Stimulated activated CD4-positive, alpha-beta T cell treated with anti-CD3 and anti-CD28 coated beads, TNF-alpha, amount 100 ng/mL, for 24 hours (primary cell): ENCODE data around the gene FBXO28.
A peak's percentile ranks its signal among the peaks of the same experiment; 100 is the strongest.

Experiments used
- DNase-seq, 3 experiments: peaks; one replicate each; pipeline ENCODE4 v3.0.0-alpha.2; 2020; ENCODE audit warnings: low read depth in 3 of 3

The FBXO28 gene

DNA sequence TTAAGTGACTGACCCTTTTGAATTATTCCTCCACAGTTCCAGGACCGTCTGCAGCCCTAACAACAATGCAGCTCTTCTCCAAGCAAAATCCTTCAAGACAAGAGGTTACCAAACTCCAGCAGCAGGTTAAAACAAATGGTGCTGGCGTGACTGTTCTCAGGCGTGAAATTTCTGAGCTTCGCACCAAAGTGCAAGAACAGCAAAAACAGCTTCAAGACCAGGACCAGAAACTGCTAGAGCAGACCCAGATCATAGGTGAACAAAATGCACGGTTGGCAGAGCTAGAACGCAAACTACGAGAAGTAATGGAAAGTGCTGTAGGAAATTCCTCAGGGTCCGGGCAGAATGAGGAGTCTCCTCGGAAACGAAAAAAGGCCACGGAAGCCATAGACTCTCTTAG, 43.4 kb downstream of the FBXO28 start:
- DNase-seq = no peak

DNA sequence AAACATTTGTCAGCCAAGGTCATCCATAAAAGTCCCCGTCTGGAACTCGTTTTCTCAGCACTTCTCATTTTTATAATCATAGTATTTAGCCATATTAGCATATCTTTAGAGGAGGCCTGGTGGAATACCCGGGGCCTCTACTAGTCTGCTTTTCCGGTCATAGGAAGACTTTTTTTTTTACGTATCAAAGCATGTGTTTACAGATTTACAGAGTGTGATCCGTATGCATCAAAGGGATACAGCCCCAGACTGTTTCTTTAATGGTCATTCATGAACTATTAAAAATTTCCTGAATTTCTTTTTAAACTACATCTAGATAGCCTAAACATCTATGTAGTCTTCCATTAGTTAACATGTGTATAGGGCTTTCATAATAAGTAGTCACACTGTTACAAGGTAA, 45.6 kb downstream of the FBXO28 start:
- no peak for DNase-seq

DNA sequence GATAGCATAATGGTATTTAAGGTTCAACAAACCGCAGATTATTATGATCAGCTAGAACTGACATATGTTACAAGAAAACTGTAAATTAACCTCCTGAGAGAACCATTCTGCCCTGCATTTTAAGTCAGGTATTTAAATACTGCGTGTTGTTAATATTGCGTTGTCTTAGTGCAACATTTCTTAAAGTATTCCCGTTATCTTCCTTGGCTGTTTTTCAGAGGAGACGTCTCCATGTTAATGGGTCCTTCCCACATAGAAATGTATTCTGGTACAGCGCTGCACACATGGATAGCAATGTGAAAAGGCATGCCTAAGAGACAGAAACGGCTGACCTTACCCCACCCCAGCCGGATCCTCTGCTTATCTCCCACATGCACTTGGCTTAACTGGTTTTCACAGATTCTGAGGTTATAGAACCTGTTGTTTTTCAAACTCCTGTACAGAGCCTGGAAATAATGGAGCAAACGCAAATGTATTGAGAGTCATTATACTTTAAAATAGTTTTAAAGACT, 46.3 kb downstream of the FBXO28 start:
- no peak for DNase-seq

DNA sequence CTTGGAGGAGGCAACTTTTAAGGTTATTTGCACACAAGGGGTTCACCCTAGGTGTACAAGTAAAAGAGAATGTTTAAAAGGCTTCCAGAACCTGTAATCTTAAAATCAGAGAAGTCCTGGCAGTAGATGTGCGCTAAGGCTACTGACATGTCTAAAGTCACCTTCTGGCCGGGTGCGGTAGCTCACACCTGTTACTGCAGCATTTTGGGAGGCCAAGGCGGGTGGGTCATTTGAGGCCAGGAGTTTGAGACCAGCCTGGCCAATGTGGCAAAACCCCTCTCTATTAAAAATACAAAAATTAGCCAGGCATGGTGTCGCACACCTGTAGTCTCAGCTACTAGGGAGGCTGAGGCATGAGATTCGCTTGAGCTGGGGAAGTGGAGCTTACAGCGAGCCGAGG, 48.9 kb downstream of the FBXO28 start:
- DNase-seq = no peak

DNA sequence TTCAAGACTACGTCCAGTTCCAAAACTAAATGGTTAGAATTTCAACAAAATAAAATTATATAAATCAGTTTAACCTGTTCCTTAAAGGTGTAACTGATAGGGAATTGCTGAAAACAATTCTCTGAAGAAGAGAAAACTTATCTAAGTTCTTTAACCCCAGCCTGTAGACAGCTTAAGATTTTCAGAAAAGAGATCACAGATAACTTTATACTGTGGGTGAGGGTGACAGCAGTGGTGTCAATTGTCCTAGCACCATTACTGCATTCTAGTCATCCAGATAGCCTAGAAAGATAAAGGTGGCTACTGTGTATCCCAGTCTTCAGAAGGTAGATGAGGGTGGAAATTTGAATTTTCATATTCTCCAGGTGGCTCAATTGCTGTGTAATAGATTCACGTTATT, 49.4 kb downstream of the FBXO28 start:
- no peak for DNase-seq

DNA sequence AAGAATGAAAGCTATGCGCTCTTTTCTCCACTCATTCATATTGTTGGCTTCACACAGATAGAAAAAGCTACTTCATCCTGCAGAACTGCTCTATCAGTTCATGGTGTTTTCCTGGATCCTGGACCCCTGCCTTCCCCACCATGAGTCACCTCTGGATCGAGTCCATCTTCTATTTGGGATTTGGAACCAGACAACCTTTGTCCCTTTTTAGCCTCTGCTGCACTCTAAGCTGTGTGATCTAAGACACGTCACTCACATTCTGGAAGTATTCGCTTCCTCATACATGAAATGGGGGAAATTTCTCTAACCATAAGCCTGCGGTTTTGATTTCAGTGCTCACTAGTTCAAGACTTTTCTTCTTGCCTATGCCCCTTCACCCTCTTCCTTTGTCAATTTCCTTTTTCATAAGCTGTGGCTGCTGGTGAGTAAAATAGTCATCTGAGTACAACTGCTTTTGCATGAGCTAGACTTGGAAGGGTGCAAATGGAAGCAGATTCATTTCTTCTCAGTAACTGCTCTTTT, 55.0 kb downstream of the FBXO28 start:
- no peak for DNase-seq

DNA sequence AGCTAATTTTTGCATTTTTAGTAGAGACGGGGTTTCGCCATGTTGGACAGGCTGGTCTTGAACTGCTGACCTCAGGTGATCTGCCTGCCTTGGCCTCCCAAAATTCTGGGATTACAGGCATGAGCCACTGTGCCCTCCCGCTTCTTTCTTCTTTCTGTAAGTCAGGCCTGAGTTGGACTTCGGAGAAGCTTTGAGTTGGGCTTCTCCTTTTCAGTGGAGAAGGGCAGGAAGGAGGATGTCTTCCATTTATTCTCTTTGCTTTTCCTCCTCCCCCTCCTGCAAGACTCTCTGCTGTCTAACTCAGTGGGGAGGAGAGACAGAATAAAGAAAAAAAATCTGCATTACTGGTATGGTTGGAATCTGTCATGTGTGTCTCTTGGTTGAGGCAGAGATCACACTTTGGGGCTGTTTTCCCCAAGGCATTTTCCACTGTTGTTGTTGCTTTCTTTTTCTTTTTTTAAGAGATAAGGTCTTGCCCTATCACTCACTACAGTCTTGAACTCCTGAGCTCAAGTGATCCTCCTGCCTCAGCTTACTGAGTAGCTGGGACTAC, 55.9 kb downstream of the FBXO28 start:
- no peak for DNase-seq

DNA sequence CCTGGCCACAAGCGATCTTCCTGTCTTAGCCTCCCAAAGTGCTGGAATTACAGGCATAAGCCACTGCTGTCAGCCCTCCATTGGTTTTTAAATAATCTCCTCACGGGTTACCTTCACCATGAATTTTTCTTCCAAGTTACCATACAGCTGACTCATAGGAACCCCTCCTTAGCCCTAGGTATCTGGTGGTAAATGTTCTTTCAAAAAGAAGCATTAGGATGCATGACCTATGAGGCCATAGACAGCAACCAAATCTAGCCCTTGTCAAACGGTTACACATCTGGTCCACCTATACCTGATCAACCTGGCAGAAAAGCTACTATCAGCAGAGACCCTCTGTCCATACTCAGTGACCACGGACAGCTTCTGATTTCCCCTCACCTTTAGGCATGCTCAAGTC, 56.4 kb downstream of the FBXO28 start:
- no peak for DNase-seq

DNA sequence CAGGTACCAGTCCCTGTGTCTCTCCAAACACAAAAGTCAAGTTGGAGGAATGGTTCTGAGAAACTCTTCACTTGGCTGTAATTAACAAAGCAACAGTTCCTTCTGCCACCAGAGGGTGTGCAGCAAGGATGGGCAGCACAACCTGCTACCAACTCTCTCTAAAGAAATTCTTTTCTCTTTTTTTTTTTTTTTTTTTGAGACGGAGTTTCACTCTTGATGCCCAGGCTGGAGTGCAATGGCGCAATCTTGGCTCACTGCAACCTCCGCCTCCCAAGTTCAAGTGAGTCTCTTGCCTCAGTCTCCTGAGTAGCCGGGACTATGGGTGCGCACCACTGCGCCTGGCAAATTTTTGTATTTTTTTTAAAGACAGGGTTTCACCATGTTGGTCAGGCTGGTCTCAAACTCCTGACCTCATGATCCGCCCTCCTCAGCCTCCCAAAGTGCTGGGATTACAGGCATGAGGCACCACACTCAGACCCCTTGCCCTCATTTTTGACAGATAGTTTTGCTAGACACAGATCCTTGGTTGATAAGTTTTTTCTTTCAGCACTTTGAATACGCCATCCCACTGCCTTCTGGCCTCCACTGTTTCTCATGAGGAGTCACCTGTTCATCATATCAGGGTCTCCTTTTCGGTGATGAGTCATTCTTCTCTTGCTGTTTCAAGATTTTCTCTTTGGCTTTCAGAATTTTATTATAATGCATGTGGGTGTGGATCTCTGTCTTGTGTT, 57.0 kb downstream of the FBXO28 start:
- no peak for DNase-seq

DNA sequence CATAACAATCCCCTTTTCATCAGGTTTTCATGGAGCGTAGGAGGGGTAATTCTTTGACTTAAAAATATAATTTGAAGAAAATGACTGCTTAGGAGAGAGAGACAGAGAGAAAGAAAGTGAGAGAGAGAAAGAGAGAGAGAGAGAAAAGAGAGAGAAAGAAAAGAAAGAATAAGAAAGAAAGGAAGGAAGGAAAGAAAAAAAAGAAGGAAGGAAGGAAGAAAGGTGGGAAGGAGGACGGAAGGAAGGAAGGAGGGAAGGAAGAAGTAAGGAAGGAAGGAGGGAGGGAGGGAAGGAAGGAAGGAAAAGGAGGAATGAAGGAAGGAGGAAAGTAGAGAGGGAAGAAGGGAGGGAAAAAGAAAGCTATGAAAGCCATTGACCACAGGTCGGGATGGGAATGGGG, 58.3 kb downstream of the FBXO28 start:
- no peak for DNase-seq

DNA sequence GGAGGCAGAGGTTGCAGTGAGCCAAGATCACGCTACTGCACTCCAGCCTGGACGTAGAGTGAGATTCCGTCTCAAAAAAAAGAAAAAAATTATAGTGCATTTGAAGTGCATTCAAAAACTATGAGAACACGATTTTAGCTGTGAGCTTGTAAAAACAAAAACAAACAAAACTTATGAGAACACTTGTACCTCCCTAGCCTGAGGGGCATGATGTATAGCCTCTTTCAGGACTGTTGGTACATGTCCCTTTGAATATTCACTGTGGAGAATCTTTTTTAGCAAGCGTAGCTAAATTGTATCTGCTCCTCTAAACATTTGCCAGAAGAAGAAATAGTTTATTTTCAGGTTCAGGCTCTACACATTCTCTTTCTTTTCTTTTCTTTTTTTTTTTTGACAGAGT, 59.6 kb downstream of the FBXO28 start:
- no peak for DNase-seq

DNA sequence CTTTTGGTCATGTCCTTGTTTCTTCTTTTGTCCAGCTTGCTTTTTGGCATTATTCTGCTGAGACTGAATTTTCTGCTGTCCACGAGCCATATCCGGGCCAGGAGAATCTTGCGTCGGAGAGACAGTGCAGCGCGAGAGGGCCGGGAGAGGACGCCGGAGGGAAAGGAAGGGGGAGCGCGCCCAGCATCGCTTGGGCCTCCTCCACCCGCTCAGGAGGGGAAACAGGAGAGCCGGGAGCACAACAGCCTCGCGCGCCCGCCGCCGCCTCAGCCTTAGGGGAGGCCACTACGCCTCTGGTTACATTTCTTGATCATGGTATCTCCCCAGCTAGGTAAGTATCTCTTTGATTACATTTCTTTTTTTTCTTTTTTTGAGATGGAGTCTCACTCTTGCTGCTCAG, 61.7 kb downstream of the FBXO28 start:
- DNase-seq = no peak

DNA sequence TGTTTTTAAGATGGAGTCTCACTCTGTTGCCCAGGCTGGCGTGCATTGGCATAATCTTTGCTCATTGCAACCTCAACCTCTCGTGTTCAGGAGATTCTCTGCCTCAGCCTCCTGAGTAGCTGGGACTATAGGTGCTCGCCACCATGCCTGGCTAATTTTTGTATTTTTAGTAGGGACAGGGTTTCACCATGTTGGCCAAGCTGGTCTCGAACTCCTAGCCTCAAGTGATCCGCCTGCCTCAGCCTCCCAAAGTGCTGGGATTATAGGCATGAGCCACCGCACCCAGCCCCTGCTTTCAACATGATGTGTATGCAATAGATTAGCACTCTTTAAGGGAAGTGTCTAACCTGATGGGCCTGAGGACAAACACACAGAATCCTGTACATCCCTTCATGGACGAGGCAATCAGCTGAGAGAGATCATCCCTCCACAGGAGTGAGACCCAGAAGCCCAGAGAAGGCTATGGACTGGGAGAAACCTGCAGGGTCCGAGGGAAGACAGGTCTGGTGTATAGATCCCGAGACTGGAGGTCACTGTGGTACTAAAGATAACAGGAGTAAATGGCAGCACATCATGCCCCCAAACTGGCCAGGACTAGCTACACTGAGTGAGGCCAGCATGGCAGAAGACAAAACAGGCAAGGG, 63.6 kb downstream of the FBXO28 start:
- no peak for DNase-seq

DNA sequence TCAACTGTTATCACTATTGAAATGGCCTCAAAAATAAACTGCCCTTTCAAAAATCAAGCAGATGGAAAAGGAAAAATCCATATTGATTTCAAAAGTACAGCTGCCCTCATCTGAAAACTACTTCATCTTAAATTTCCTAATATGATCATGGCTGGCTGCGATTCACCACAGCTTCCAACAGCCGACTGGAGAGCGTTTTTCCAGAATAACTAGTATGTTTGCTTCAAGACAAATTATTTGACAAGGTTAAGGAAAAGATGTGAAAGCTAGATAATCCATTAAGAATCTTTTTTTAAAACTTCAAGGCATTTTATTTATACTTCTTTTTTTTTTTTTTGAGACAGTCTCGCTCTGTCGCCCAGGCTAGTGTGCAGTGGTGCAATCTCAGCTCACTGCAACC, 65.0 kb downstream of the FBXO28 start:
- DNase-seq = no peak

DNA sequence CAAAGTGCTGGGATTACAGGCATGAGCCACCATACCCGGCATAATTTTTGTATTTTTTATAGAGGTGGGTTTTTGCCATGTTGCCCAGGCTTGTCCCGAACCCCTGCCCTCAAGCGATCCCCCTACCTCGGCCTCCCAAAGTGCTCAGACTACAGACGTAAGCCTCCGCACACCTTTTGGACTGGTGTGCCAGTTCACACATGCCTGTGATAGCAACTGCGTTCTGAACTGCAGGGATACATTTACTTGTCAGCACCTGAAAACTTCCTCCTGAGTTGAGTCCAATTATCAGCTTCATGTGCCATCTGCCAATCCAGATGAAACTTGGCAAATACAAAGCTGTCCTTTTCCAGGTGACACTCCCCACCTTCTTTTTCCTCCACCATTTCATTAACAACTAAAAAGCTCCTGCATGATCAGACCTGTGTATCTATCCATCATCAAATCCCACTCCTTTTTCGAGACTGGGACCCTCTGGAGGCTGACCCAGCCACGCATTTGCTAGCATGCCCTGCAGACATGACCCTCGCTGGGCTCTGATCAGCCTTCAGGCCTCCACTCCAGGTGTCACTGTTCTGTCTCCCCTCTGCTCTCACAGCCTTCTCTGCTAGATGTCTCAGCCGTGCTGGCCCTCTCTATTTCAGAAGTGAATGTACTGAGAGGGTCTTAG, 67.0 kb downstream of the FBXO28 start:
- DNase-seq = no peak

DNA sequence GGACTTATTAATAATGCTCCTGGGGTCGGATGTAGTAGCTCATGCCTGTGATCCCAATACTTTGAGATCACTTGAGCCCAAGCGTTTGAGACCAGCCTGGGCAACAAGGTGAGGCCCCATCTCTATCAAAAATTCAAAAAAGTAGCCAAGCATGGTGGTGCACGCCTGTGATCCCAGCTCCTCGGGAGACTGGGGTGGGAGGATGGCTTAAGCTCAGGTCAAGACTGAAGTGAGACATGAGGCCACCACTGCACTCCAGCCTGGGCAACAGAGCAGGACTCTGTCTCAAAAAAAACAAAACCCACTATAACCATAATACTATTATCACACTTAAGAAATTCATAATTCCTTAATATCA, 67.5 kb downstream of the FBXO28 start:
- no peak for DNase-seq

DNA sequence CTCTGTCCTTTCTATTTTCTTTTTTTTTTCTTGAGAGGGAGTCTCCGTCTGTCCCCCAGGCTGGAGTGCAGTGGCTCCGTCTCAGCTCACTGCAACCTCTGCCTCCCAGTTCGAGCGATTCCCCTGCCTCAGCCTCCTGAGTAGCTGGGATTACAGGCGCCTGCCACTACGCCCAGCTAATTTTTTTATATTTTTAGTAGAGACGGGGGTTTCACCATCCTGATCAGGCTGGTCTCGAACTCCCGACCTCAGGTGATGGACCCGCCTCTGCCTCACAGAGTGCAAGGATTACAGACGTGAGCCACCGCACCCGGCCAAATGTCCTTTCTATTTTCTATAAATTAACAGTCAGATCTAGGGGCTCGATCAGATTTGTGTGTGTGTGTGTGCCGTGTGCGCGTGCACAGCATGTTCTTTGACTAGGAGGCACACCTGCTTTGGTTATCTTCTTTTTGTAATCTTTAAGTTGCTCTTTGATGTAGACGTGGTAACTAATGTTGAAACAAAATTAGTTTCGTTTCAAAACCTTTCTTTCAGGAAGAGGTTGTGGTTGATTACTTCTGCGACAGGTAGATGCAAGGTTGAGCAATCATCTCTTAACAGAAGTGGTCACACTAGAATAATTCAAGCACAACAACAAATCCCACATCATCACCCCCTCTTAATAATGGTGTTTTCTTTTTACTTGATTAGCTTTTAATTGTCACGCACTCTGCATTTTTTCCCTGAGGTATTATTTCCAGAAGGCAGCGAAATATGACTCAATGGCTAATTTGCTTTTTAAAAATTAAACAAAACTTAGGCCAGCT, 68.3 kb downstream of the FBXO28 start:
- peak in 2 of 3 experiments; percentile 18 to 44 for DNase-seq

DNA sequence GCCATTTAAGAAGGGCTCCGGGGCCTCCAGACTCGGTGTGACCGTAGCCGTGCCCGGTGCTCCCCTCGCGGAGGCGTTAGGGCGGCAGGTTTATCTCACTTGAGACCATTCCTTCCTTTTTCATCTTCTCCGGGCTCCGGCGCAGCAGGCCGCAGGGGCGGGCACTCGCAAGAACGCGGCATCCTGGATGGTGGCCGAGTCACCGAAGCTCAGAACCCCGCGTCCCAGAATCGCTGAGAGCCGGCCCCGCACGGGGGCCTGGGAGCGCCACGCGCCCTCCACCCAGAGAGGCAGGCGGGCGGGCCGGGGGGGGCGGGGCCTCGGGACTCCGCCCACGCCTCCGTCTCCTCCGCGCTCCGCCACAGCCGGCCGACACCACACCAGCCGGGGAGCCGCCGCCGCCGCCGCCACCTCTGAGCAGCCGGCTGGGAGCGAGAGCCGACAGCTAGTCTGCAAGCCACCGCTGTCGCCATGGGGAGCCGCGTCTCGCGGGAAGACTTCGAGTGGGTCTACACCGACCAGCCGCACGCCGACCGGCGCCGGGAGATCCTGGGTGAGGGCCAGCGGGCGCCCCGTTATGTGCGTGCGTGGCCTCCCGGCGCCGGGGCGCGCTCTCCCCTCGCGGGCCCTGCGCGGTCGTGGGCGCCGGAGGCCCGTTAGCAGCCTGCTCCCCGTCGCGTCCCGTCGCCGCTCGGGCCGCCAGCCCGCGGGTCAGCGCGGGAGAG, 69.1 kb downstream of the FBXO28 start, which contains the start of gene DEGS1:
Gene DEGS1, plus strand, starts transcription at position 375 of the 725 bp plus-strand sequence. Its CDS starts 97 bp downstream, at position 472.
- peak; percentile 64 to 75 (median 65) for DNase-seq

DNA sequence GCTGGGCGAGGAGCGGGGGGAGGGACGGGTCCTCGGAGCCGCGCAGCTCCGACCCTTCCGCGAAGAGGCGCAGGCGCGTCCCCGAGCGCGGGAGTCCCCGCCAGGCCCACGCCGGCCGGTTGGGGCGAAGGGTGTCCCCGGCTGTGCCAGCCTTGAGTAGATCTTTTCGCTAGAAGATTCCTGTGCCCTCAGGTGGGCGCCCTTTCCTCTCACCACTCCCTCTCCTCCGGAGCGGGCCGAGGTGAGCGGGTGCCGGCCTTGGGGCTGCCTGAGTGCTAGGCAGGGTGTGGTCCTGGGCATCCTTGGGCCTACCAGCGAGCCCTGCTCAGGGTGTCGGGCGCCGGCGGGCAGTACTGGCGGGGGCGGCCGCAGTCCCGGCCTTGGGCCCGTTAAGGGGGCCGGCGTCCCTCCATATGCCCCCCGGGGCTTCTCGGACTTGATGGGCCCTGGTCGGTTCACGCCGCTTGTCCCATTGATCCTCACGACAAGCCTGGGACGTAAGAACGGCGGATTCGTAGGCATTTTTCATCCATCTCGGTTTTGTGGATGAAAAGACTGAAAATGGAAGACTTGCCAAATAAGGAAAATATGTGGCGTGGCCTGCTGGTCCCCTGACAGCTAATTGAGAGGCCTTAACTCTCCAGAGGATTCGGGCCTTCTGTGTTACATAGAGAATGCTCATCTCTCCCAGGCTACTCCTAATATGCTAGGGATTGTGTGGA, 69.8 kb downstream of the FBXO28 start:
- peak; percentile 37 to 64 (median 46) for DNase-seq

DNA sequence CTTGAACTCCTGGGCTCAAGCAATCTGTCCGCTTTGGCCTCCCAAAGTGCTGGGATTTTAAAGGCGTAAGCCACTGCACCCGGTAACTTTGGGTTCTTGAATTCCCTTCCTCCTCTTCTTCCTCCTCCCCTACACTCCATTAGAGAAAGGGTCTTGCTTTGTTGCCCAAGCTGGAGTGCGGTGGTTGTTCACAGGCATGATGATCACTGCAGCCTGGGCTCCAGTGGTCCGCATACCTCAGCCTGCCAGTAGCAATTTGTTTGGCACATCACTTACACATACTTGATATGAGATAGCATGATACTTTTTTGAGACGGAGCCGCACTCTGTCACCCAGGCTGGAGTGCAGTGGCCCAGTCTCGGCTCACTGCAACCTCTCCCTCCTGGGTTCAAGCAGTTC, 71.3 kb downstream of the FBXO28 start:
- DNase-seq = no peak
